OCI-LY7 (cell line): ENCODE data around the gene SUFU. TPM values are rescaled to one million over a fixed set of nuclear protein-coding genes. Genes with fewer than 3 reads are reported as not detected.

Experiments
- BruUV-seq: library from RNA; stranded (reverse); fragments of 400-500 nt; replicated peaks from 2 replicates; lab custom pipeline; 2021; lab: Mats Ljungman, UMichigan
- CTCF ChIA-PET: fragments of 300-600 bp; sonication (Branson Sonifier 250); formaldehyde crosslinking; loops from one replicate; lab custom pipeline; 2022; ENCODE audit warnings: antibody characterized with exemption; ENCODE audit not compliant: unreplicated experiment; lab: Charles Lee
- POLR2A ChIA-PET: fragments of 300-600 bp; sonication (Branson Sonifier 250); formaldehyde crosslinking; loops from one replicate; lab custom pipeline; 2022; ENCODE audit warnings: antibody characterized with exemption; lab: Charles Lee
- DNase-seq: peaks from one replicate; pipeline ENCODE4 v3.0.0-alpha.2; 2015; ENCODE audit warnings: low spot score
- H2AFZ ChIP-seq: fragments of 200-600 bp; sonication (generic), shearing (Covaris generic); 2 replicates; pipeline ENCODE4 v1.6.1; 2014; ENCODE audit warnings: mild to moderate bottlenecking, antibody characterized with exemption, low read length, moderate library complexity
- H3K27ac ChIP-seq: fragments of 200-600 bp; sonication (generic); 2 replicates; pipeline ENCODE4 v1.5.1; 2014; ENCODE audit warnings: mixed run types, low read depth, mild to moderate bottlenecking, moderate library complexity, low read length, inconsistent platforms; ENCODE audit not compliant: poor library complexity, severe bottlenecking
- H3K36me3 ChIP-seq: fragments of 200-600 bp; sonication (generic); 2 replicates; pipeline ENCODE4 v1.6.1; 2014; ENCODE audit warnings: mild to moderate bottlenecking, antibody characterized with exemption, low read length, moderate library complexity, mixed read lengths; ENCODE audit not compliant: insufficient read depth
- H3K4me1 ChIP-seq: fragments of 200-600 bp; sonication (generic); 2 replicates; pipeline ENCODE4 v1.5.1; 2014; ENCODE audit warnings: mild to moderate bottlenecking, low read length; ENCODE audit not compliant: insufficient read depth, poor library complexity, severe bottlenecking
- H3K4me2 ChIP-seq: fragments of 200-600 bp; sonication (generic); 2 replicates; pipeline ENCODE4 v1.6.1; 2014; ENCODE audit warnings: mild to moderate bottlenecking, low read length
- H3K4me3 ChIP-seq: fragments of 200-600 bp; sonication (generic); 2 replicates; pipeline ENCODE4 v1.5.1; 2014; ENCODE audit warnings: mild to moderate bottlenecking, low read depth, low read length; ENCODE audit not compliant: poor library complexity, severe bottlenecking
- H3K79me2 ChIP-seq: fragments of 200-600 bp; sonication (generic); 2 replicates; pipeline ENCODE4 v1.6.1; 2016; ENCODE audit warnings: low read depth, mild to moderate bottlenecking, low read length, moderate library complexity, mixed read lengths; ENCODE audit not compliant: insufficient read depth
- H3K9me2 ChIP-seq: fragments of 200-600 bp; sonication (generic); 2 replicates; pipeline ENCODE4 v1.6.1; 2016; ENCODE audit warnings: mild to moderate bottlenecking, low read length, mixed read lengths; ENCODE audit not compliant: insufficient read depth
- H3K9me3 ChIP-seq: fragments of 200-600 bp; sonication (generic); 2 replicates; pipeline ENCODE4 v1.6.1; 2014; ENCODE audit warnings: mild to moderate bottlenecking, mixed run types, low read length, mixed read lengths
- H4K20me1 ChIP-seq: fragments of 200-600 bp; sonication (generic); 2 replicates; pipeline ENCODE4 v1.6.1; 2014; ENCODE audit warnings: mild to moderate bottlenecking, antibody characterized with exemption, low read length, moderate library complexity, mixed read lengths; ENCODE audit not compliant: insufficient read depth
- EZH2phosphoT487 ChIP-seq: fragments of 200-600 bp; sonication (generic); IDR thresholded peaks from 2 replicates; pipeline ENCODE4 v1.6.1; 2018; ENCODE audit warnings: low read depth, borderline replicate concordance, mild to moderate bottlenecking, mixed run types, antibody characterized with exemption, low read length, moderate library complexity, mixed read lengths
- intact Hi-C: fragments of 100-400 bp; cut with micrococcal nuclease; formaldehyde crosslinking; loops from one replicate; pipeline ENCODE4 v1.10.0; 2022; ENCODE audit not compliant: unreplicated experiment
- total RNA-seq, 2 experiments: library from RNA; depleted of rRNA in 1 of 2; stranded (reverse); fragments of >200 nt in 1 of 2; shearing (Covaris generic) in 1 of 2; gene quantifications; 2 replicates each; pipeline ENCODE4 v1.2.3, GENCODE V29; 2014 to 2022
- TF ChIP-seq, protein P1 (sequence below): fragments of 200-600 bp; sonication (generic); conservative IDR thresholded peaks from 2 replicates; pipeline ENCODE4 v1.5.1; 2014; ENCODE audit warnings: mild to moderate bottlenecking, antibody characterized with exemption, low read length, moderate library complexity, mixed read lengths

The SUFU gene
- total RNA-seq, 2 experiments from 2014 or later, result 4.9 to 10.0 TPM

DNA sequence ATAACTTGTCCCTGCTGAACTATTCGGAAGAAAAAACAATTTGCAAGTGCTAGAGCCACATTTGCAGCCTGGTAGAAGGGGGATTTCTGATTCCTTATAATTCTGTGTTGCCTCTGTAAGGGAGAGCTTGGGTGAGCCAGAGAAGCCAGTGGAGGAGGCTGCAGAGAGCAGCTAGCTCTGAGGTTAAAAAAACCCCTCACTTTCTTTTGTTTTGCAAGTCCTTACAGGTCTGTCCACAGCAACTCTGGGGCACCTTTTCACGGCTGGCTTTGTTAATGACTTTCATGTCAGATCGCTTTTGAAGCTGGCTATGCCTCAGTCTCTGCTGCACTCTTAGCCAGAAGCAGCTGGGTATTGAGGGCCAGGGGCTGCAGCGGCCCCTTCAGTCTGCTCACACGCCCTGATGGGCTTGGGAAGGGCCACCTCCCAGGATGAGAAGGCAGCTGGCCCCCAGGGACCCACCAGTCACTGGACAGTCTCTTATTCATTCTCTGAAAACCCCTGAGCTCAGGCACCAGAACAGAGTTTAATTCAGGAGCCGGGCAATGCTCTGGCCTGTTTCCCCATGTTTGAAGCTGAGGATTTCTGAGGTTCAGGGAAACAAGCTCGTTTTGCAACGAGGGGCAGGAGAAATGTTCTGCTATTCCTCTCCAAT lies 171.4 kb downstream of the SUFU start:
- ChIA-PET CTCF (interaction anchor here (0.8 to 1.3 kb wide), 2 partner anchors 11 to 30 kb away, joined by 3 to 7 read pairs; partner anchors contain the start of gene TRIM8), POLR2A (interaction anchor here (0.7 to 2.5 kb wide), 5 partner anchors 10 to 1003 kb away, joined by 3 to 11 read pairs (median 3); no protein-coding TSS in a partner anchor)
- no peaks in the 10 kb centered on the region for H3K9me2 ChIP-seq
- TF ChIP-seq, protein P1, sequence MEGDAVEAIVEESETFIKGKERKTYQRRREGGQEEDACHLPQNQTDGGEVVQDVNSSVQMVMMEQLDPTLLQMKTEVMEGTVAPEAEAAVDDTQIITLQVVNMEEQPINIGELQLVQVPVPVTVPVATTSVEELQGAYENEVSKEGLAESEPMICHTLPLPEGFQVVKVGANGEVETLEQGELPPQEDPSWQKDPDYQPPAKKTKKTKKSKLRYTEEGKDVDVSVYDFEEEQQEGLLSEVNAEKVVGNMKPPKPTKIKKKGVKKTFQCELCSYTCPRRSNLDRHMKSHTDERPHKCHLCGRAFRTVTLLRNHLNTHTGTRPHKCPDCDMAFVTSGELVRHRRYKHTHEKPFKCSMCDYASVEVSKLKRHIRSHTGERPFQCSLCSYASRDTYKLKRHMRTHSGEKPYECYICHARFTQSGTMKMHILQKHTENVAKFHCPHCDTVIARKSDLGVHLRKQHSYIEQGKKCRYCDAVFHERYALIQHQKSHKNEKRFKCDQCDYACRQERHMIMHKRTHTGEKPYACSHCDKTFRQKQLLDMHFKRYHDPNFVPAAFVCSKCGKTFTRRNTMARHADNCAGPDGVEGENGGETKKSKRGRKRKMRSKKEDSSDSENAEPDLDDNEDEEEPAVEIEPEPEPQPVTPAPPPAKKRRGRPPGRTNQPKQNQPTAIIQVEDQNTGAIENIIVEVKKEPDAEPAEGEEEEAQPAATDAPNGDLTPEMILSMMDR, result no peak
- TF ChIP-seq EZH2phosphoT487, result no peak
- no peak for DNase-seq
- H3K79me2 ChIP-seq, result no peaks in the 10 kb centered on the region
- intact Hi-C loops, result no loop called here
- peaks cover 3% of the 10 kb centered on the region; the same call in 1 of the 2 replicates for H3K36me3 ChIP-seq
- H3K9me3 ChIP-seq, result no peaks in the 10 kb centered on the region
- H4K20me1 ChIP-seq, result no peaks in the 10 kb centered on the region
- H2AFZ ChIP-seq, result no peak overlapping the region
- no TSS peak for BruUV-seq
- H3K4me1 ChIP-seq, result peaks cover 22% of the 10 kb centered on the region
- no peak overlapping the region for H3K4me3 ChIP-seq
- H3K4me2 ChIP-seq, result no peak overlapping the region
- H3K27ac ChIP-seq, result no peak overlapping the region

DNA sequence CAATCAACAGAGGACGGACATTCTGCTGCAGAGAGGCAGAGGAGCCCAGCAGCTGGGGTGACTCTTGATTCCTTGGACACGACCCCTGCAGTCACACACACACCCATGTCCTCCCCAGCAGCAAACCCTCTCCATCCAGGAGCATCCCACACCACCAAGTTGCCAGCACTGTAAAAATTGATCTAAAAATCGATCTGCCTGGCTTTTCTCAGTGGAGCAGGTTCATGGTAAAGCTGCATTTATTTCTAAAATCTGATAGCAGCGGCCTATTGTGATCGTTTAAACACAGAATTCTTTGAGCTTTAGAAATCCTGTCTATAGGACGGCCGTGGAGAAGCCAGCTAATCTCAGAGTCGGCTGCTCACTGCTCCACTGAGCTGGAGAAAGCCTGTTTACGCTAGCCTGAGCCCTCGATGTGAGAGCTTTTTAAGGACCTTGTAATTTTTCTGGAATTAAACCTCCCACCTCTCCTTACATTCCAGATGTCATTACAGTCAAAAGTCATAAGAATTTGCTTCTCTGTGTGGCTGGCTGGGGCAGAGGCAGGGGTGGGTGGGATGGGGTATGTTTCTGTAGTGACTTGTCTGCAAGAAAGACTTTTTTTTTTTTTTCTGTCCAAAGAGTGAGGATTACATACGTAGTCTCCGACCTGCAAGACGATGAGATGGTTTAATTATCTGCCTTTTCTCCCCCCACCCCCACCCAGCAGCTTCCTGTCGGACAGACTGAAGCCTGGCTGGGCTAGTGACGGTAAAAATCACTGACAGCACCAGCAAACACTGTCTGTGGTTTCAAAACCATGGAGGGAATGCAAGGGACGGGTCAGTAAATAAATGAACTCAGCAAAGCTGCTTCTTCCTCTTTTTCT lies 172.1 kb downstream of the SUFU start:
- intact Hi-C loops, result no loop called here
- no peak for DNase-seq
- ChIA-PET POLR2A (interaction anchor here (0.6 to 2.5 kb wide), 7 partner anchors 9 to 1002 kb away, joined by 3 to 11 read pairs (median 3); no protein-coding TSS in a partner anchor), CTCF (interaction anchor here (0.8 to 1.3 kb wide), 2 partner anchors 11 to 31 kb away, joined by 3 to 7 read pairs; partner anchors contain the start of gene TRIM8)
- Histone ChIP-seq H3K9me3 (no peaks in the 10 kb centered on the region), H4K20me1 (no peaks in the 10 kb centered on the region), H3K9me2 (no peaks in the 10 kb centered on the region), H3K4me2 (no peak overlapping the region; the same call in 1 of the 2 replicates), H3K36me3 (peaks cover 6% of the 10 kb centered on the region; the same call in 1 of the 2 replicates), H2AFZ (no peak overlapping the region), H3K27ac (no peak overlapping the region), H3K4me3 (no peak overlapping the region), H3K79me2 (no peaks in the 10 kb centered on the region), H3K4me1 (peaks cover 22% of the 10 kb centered on the region)
- TF ChIP-seq EZH2phosphoT487, result no peak
- no TSS peak for BruUV-seq
